Progenitor cell of endocrine pancreas (in vitro differentiated cells): ENCODE results near the gene DENND4C. TPM values are rescaled to one million over a fixed set of nuclear protein-coding genes. Genes with fewer than 3 reads are reported as not detected.

ENCODE experiments used
- DNase-seq: peaks from one replicate; pipeline ENCODE4 v3.0.0; 2021; ENCODE audit warnings: low spot score; ENCODE audit not compliant: unreplicated experiment
- H3K27ac Mint-ChIP-seq: 2 replicates; pipeline ENCODE4 v1.8.0; 2021; ENCODE audit warnings: mild to moderate bottlenecking, moderate library complexity, mixed read lengths
- H3K27me3 Mint-ChIP-seq: 2 replicates; pipeline ENCODE4 v1.8.0; 2021; ENCODE audit warnings: mixed read lengths
- H3K36me3 Mint-ChIP-seq: 2 replicates; pipeline ENCODE4 v1.8.0; 2022; ENCODE audit warnings: mixed read lengths; ENCODE audit not compliant: insufficient read depth
- H3K4me1 Mint-ChIP-seq: 2 replicates; pipeline ENCODE4 v1.8.0; 2021; ENCODE audit warnings: low read depth, mixed read lengths
- H3K4me3 Mint-ChIP-seq: 2 replicates; pipeline ENCODE4 v1.8.0; 2021; ENCODE audit warnings: low read depth, mild to moderate bottlenecking, moderate library complexity, mixed read lengths
- H3K9me3 Mint-ChIP-seq: 2 replicates; pipeline ENCODE4 v1.8.0; 2021; ENCODE audit warnings: low read depth, mixed read lengths
- total RNA-seq: library from RNA; stranded (reverse); gene quantifications from 2 replicates; pipeline ENCODE4 v1.2.1, GENCODE V29; 2021
- TF ChIP-seq, protein P1 (sequence below): fragments of 200-600 bp; sonication (generic); IDR thresholded peaks from one replicate; pipeline ENCODE4 v1.5.0; 2021; ENCODE audit warnings: antibody characterized with exemption, mild to moderate bottlenecking; ENCODE audit not compliant: unreplicated experiment

Gene DENND4C
- total RNA-seq, 1 donor from 2014 or later = 60.4 TPM

DNA sequence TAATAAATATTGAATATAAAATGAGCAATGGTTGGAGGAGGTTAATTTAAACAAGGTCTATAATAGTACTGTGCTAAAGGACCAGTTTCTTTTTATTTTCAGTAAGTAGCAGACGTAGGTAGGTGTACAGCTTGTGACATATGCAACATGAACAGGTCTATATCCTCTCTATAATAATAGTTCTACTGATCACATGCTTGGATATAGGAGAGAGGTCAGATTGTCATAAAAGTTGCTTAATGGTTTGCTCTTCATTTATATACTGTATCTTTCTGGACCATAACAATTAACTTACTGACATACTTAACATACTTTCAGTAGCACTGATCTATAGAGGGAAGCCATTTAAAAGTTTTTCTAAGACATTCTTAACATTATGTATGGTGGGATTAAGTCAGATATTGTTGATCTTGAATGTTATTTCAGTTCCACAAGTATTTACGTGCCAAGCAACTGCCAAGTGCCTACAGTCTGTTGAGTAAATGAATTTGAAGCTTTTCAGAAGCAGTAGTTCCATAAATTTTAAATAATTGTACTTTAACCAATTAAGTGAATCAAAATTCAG is 68.0 kb downstream of the DENND4C start:
- Mint-ChIP-seq H3K4me1 (peaks cover 5% of the 10 kb centered on the region), H3K27ac (no peak overlapping the region), H3K4me3 (no peak overlapping the region), H3K36me3 (peaks cover 26% of the 10 kb centered on the region), H3K27me3 (no peaks in the 10 kb centered on the region), H3K9me3 (no peaks in the 10 kb centered on the region)
- DNase-seq = no peak
- TF ChIP-seq, protein P1, sequence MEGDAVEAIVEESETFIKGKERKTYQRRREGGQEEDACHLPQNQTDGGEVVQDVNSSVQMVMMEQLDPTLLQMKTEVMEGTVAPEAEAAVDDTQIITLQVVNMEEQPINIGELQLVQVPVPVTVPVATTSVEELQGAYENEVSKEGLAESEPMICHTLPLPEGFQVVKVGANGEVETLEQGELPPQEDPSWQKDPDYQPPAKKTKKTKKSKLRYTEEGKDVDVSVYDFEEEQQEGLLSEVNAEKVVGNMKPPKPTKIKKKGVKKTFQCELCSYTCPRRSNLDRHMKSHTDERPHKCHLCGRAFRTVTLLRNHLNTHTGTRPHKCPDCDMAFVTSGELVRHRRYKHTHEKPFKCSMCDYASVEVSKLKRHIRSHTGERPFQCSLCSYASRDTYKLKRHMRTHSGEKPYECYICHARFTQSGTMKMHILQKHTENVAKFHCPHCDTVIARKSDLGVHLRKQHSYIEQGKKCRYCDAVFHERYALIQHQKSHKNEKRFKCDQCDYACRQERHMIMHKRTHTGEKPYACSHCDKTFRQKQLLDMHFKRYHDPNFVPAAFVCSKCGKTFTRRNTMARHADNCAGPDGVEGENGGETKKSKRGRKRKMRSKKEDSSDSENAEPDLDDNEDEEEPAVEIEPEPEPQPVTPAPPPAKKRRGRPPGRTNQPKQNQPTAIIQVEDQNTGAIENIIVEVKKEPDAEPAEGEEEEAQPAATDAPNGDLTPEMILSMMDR = no peak

DNA sequence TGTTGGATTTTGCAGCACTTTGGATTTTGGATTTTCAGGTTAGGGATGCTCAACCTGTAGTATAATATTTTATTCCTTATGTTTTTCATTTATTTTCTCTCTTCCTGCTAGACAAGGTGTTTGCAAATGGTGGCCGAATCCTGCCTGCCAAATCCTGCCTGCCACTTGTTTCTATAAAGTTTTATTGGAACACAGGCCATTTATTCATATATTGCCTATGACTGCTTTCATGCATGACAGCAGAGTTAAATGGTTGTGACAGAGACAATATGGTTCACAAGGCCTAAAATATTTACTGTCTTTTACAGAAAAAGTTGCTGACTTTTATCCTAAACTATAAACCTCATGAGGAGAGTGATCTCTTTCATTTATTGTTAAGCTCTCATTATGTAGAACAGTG is 72.7 kb downstream of the DENND4C start:
- H3K27me3 Mint-ChIP-seq = no peaks in the 10 kb centered on the region
- H3K4me3 Mint-ChIP-seq = no peak overlapping the region
- H3K9me3 Mint-ChIP-seq = no peaks in the 10 kb centered on the region
- H3K4me1 Mint-ChIP-seq = no peaks in the 10 kb centered on the region
- no peak overlapping the region for H3K27ac Mint-ChIP-seq
- DNase-seq = no peak
- H3K36me3 Mint-ChIP-seq = peaks cover 24% of the 10 kb centered on the region
- TF ChIP-seq, protein P1 = no peak

DNA sequence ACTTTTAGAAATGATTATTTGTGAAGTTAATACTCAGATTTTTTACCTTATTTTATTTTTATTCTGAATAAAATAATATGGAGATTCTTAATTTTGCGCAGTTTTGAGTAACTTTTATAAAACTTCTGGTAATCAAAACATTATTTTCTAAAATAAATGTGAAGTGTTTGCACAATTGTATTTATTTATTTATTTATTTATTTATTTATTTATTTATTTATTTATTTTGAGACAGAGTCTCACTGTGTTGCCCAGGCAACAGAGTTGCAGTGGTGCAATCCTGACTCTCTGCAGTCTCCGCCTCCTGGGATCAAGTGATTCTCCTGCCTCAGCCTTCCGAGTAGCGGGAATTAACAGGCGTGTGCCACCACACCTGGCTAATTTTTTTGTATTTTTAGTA is 76.1 kb downstream of the DENND4C start:
- TF ChIP-seq, protein P1 = no peak
- Mint-ChIP-seq H3K4me3 (no peak overlapping the region), H3K27ac (no peak overlapping the region), H3K4me1 (no peaks in the 10 kb centered on the region), H3K36me3 (peaks cover 21% of the 10 kb centered on the region), H3K9me3 (no peaks in the 10 kb centered on the region), H3K27me3 (no peaks in the 10 kb centered on the region)
- no peak for DNase-seq

DNA sequence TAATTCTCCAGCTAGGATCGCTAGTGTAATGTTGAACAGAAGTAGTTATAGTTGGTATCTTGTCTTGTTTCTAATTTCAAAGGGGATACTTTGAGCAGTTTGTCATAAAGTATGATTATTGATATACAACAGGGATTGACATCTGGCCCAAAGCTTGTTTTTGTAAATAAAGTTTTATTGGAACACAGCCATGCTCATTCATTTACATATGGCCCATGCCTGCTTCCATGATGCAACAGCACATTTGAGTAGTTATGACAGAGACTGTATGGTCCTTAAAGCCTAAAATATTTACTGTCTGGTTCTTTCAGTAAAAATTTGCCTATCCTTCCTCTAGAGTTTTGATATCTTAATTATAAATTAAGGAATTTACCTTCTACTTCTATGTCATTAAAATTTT is 79.8 kb downstream of the DENND4C start:
- Mint-ChIP-seq H3K4me3 (no peak overlapping the region), H3K36me3 (peaks cover 13% of the 10 kb centered on the region), H3K27me3 (no peaks in the 10 kb centered on the region), H3K9me3 (no peaks in the 10 kb centered on the region), H3K27ac (no peak overlapping the region), H3K4me1 (no peaks in the 10 kb centered on the region)
- no peak for DNase-seq
- TF ChIP-seq, protein P1 = no peak

DNA sequence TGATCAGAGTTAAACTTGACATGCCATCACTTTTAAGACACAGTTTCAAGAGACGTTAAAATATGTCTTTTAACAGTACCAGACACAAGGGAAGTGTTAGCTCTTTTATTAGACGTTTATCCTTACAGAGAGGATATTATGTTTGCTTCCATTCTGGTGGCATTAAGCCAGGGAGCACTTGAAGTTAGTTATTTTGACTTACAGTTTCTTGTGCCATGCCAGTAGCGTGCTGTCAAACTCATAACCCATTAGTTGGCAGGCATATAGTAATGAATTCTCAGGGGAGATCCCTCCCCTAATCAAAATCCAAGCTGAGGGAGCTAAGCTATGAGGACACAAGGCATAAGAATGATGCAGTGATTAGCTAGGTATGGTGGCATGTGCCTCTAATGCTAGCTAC is 83.1 kb downstream of the DENND4C start:
- Mint-ChIP-seq H3K9me3 (no peaks in the 10 kb centered on the region), H3K36me3 (peaks cover 10% of the 10 kb centered on the region), H3K27ac (peak overlapping the region; percentile 85), H3K4me1 (no peaks in the 10 kb centered on the region), H3K4me3 (no peak overlapping the region), H3K27me3 (no peaks in the 10 kb centered on the region)
- TF ChIP-seq, protein P1 = no peak
- DNase-seq = no peak
